ENCODE measurements around the gene GGA3.

DNA sequence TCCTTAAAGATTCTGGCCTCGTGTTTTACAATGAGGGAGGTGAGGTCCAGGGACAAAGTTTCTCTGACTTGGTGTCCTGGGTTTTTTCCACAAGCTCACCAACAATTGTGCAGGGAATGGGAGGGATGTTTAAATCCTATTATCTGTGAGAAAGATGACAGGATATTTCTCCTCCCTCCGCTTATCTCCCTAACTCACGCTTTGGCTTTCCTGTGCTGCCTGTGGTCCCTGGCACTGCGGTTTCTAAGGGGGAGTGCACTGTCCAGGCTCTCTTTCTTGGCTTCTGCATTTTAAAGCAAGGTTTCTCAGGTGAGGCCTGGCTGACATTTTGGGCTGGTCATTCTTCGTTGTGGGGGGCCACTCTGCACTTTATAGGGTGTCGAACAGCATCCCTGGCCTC, 16.4 kb downstream of the GGA3 start:
- no peak for TF ChIP-seq CTCF (IDR thresholded peaks at IDR 0.05; ENCODE audit: borderline replicate concordance, extremely low read depth, low read length, poor library complexity, severe bottlenecking)
- no peak for TF ChIP-seq EZH2 (IDR thresholded peaks at IDR 0.05; ENCODE audit: borderline replicate concordance, low read depth, low read length, severe bottlenecking)
